M059J (cell line): ENCODE measurements around the gene COQ2. TPM values are rescaled to one million over a fixed set of nuclear protein-coding genes. Genes with fewer than 3 reads are reported as not detected.
"Not testable (repeated sequence)": the region's sequence is repeated elsewhere in the genome, so short reads cannot be mapped to it uniquely, and the experiment has no call there.

Experiments used
- DNase-seq: peaks from one replicate; pipeline ENCODE4 v3.0.0-alpha.2; 2012; ENCODE audit warnings: low read depth
- total RNA-seq: library from RNA; depleted of rRNA; stranded (reverse); fragments of >200 nt; shearing (Covaris generic); gene quantifications from 2 replicates; pipeline ENCODE4 v1.2.3, GENCODE V29; 2014; rRNA removed

COQ2 gene, protein sequence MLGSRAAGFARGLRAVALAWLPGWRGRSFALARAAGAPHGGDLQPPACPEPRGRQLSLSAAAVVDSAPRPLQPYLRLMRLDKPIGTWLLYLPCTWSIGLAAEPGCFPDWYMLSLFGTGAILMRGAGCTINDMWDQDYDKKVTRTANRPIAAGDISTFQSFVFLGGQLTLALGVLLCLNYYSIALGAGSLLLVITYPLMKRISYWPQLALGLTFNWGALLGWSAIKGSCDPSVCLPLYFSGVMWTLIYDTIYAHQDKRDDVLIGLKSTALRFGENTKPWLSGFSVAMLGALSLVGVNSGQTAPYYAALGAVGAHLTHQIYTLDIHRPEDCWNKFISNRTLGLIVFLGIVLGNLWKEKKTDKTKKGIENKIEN
- 18.7 and 20.3 TPM in 2 replicates for total RNA-seq

DNA sequence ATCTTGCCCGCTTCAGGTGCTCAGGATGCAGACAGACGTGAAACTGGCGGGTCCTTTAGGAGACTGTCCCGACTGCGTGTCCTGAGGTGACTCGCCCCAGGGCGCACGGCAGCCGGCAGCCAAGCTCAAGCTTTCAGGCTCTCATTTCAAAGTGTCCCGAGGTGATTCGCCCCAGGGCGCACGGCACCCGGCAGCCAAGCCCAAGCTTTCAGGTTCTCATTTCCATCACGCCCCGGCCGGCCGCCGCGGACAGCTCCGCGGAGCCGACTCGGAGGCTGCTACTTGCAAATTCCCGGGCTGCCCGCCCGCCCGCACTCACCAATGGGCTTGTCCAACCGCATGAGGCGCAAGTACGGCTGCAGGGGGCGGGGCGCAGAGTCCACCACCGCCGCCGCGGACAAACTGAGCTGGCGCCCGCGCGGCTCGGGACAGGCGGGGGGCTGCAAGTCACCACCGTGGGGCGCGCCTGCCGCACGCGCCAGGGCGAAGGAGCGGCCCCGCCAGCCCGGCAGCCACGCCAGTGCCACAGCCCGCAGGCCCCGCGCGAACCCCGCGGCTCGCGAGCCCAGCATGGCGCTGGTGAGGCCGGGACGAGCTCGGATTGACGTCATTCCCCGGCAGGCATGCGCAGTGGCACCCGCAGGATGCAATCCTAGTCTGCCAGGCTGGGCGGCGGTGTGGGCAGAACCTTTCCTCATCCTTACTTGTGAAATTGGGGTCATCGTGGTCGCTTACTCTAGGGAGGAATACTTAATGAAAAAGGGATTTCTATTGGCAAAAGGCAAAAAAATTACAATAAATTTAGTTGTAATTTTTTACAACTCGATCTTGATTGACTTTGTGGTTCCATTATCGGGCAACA lies at the start of gene COQ2:
Gene COQ2 (minus strand): TSS at position 606 of the 862 bp plus-strand sequence. CDS start 34 bp downstream, at position 572.
- DNase-seq: peak; percentile 87

DNA sequence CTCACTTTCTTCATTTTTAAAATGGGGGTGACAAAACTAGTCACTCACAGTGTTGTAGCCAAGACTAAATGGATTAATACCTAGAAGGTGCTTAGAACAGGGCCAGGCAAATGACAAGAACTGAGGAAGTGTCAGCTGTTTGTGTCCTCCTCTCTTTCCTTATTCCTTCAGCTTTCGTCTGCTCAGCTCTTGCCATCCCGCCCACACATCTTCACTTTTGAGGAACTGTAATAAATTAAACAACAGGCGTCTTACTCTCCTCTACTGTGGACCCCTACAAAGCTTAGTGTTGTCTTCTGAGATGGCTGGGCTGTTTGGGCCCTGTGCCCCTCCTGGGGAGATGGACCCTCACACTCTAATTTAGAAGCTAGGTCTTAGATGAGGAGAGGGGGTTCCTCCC lies 47.4 kb upstream of the COQ2 start:
- no peak for DNase-seq

DNA sequence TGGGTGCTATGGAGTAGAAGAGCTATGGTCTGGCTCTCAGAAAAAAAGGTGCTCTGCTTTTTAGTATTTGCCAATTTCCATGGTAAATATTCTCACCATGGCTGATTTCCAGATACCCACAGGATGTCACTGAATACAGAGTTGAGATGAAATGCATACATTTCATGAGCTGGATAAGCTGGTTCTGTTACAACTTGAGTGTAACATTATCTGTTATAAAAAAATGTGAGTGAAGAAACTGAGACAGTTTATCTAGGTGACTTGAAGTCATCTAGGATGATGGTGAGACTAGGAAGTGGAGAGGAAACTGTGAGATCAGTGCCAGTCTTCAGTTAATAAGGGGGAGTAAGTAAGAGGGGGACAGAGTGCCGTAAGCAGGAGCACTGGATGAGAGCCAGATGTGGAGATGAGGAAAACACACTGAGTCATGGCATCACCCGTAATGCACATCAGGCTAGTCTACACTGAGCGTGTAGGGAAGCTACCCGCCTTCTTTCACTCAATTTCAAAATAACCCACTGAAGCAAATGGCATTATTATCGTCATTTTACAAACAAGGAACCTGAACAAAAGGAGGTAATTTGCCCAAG lies 45.0 kb upstream of the COQ2 start:
- DNase-seq: no peak

DNA sequence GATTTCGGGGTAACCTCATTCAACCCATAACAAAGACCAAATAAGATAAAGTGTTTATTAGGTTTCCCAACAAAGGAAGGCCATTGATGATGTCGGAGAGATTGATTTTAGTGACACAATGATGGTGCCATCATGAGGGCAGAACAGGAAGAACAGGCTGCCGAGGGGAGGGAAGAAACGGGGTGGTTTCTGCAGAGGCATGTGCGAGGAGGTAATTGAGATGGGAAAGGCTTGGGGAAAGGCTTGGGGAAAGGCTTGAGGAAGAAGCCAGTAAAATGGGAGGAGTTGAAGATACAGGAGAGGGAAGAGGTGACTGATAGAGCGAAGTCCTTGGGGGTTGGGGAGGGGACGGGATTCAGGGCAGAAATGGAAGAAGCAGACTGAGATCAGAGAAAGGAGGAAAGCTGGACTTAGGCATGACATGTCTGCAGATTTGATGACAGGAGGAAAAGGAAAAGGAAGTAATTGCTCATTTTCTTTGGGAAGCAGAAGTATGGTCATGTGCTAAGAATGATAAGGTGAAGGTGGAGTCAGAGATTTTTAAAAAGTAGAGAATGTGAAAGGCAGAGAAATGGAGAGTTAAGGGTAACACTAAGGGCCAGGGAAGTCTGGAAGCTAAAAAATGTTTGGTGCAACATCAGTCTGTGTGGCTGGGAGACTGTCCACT lies 44.1 kb upstream of the COQ2 start:
- no peak for DNase-seq

DNA sequence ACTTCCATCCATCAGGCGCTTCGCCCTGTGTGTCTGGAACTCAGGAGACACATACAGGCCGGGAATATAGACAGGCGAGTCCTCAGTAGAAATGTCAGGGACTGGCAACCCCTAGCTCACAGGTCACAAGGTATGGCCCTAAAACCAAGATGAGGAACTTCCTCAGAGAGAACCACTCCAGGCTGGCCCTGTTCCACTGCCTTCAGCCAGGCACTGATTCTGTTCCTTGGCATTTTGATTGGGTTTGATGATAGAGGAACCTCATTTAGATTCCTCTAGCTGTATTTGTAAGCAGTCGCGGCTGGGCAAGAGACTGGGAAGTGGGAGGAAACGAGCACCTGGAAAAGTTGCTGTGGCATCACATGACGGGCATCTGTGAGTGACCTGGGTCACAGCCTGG lies 41.9 kb upstream of the COQ2 start:
- no peak for DNase-seq

DNA sequence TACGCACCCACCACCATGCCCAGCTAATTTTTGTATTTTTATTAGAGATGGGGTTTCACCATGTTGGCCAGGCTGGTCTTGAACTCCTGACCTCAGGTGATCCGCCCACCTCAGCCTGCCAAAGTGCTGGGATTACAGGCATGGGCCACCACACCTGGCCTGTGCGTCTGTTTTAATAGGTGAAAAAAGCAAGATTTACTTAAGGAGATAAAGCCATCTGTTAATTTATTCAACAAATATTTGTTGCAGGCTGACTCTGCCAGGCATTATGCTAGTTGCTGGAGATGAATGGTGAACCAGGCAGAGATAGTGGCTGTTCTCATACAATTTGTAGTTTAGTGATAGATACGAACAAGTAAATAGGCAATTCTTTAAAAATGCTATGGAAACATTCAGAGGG lies 40.7 kb upstream of the COQ2 start:
- DNase-seq: not testable (repeated sequence)

DNA sequence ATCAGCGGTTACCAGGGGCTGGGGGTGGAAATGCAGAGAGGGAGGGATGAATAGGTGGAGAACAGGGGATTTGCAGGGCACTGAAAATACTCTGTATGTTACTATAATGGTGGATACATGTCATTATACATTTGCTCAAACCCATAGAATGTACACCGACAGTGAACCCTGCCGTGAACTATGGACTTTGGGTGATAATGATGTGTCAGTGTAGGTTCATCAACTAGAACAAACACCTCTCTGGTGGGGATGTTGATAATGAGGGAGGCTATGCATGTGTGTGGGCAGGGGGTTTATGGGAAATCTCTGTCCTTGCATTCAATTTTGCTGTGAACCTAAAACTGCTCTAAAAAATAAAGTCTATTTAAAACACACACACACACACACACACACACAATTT lies 38.5 kb upstream of the COQ2 start:
- DNase-seq: no peak

DNA sequence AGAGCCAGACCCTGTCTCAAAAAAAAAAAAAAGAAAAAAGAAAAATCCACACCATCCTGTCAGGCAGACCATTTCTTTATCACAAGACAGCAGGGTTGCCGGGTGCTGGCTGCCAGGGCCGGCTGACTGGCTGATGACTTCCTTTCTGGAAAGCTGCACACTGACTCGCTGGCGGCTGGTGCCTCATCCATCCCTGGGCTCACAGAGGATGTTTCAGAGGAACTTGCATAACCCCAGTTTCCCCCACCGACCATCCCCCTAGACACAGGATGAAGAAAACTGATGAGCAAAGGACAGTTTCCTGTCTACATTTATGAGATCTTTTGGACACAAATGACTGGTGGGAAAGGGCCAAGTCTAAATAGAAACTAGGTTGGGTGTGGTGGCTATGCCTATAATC lies 36.0 kb upstream of the COQ2 start:
- DNase-seq: peak; percentile 43

DNA sequence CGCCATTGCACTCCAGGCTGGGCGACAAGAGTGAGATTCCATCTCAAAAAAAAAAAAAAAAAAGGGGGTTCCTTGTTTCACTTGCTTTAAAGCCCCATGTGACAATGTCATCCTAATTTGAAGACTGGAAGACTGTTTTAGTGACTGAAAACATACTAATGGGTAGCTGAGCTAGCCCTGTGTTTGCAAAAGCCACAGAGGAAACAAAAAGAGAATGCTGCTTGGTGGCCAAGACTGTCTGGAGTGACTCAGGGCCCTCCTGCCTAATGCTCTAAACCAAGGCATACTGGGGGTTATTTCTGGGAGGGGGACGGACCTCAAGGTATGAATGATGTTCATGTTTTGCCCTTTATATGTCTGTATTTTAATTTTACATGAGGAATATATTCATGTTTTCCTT lies 34.1 kb upstream of the COQ2 start:
- DNase-seq: no peak

DNA sequence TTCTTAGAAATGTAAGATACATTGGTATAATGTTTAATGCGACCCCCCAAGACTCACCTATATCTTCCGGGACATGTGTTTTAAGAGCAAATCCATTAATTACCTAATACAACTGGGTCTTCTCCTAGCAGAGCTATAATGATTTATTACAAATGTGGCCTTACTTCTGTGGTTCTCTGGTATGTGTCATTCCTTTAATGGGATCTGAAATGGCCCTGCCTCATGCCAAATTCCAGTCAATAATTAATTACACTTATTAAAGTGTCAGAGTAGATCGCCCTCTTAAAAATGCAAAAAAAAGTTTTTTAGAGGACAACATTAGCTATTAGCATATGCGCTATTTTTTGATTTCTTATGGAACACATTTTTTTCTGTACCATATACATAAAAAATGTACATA lies 33.1 kb upstream of the COQ2 start:
- DNase-seq: no peak

DNA sequence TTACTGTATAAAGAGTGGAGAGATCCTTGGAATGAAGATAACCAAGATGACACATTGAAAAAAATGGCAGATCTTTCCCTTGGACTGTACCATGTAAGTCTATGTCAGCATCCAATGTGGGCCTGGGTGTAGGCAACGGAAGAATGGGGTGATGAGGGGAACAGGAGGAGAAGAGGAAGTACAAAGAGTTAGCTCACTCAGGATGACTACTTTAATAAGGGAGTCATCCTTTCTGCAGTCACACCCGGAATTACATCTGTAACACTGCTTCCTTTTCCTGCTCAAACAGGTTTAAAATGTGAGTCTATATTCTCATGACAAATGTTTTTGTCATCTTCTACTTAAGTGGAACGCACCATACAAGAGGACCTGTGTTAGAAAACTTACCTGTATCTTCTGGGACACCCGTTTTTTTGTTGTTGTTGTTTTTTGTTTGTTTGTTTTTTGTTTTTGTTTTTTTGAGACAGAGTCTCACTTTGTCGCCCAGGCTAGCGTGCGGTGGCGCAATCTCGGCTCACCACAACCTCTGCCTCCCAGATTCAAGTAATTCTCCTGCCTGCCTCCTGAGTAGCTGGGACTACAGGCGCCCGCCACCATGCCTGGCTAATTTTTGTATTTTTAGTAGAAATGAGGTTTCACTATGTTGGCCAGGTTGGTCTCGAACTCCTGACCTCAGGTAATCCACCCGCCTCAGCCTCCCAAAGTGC lies 32.0 kb upstream of the COQ2 start:
- no peak for DNase-seq

DNA sequence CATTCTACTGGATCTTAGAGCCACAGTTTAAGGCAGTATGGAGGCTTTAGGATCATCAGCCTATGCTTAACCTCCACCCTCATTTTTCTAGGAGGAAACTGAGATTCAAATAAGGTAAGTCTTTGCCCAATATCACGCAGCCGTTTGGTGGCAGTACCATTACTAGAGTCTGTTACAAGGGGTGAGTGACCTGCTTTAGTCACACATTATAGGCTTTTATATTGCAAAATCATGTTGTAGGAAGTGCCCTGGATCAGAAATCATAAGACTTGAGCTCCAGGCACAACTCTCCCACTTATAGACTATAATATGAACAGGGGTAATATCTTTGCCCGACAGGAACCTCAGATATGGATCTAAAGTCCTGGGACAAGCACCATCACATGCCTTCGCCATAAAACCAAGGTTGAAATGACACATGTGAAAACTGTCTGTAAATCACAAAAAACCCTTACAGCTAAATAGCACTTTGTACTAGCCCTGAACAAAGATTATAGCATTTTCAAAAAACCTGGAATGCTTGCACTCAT lies 30.8 kb upstream of the COQ2 start:
- no peak for DNase-seq

DNA sequence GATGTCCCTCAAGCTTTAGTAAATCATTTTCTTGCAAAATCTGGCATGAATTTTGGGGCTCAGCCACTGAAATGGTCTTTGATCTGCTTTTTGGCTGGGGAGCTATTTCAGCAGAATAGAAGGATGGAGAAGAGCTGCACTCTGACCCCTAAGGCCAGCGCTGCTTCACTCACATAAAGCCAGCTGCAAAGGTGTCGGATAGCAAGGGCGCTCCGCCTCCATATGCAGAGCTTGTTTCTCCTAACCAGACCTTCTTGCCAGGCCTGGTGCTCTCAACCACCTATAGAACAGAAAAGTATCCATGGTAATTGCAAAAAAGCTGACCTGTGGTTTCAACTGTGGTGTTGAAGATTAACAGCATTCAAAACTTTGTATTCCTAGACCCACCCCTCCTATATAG lies 24.1 kb upstream of the COQ2 start:
- no peak for DNase-seq

DNA sequence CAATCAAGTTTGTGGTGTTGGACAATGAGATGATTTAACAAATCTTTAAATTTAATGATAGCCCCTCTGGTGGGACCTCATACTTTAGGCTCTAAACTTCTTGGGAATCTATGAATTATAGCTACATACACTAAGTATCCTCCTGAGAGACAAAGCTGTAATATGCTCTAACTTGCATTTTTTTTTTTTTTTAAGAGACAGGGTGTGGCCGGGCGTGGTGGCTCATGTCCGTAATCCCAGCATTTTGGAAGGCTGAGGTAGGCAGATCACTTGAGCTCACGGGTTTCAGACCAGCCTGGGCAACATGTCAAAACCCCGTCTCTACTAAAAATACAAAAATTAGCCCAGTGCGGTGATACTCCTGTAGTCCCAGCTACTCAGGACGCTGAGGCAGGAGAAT lies 23.3 kb upstream of the COQ2 start:
- DNase-seq: no peak

DNA sequence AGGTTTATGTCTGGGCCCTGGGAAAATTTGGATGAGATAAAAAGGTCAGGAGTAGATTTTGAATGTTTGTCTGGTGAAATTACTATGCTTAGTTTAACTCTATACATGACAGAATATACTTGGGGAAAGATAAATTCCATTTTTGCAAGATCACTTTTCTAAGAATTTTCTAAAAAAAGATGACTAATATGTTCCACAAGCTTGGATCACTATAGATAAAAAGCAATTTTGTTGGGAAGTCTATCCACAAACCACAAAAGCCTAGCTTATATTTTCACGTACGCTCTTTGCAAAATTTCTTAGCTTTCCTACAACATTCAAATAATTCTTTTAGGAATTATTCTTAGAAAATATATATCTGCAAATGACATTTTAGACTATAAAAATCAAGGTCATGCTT lies 20.6 kb upstream of the COQ2 start:
- no peak for DNase-seq

DNA sequence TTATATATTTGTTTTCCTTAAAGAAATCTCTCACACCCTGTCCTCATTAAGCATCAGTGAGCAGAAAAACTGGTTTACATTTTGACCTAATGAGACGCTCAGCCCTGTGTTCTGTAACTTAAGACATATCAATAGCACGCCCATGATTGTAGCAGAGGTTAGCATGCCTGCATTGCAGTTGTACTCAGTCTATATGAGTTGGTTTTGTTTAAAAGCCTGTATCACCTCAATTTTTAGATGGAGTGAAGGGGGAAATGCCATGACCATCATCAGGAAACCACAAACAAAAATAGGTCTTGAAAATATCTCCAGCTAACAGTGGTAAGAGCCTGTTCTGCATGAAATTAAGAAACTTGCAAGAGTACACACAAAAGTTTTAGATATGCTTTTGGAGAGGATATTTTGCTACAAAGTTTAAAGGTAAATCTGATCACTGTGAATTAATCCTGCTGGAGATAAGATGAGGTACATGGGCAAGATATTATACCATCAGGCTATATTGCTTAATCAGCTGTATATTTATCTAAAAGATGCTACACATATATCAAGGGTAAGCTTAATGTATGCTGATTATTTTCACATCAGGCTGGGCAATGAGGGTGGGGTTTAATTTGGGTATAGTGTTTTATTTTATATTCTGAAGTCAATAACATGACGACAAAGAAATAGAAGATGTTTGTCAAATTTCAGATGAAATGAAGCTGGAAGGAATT lies 13.1 kb upstream of the COQ2 start:
- DNase-seq: no peak

DNA sequence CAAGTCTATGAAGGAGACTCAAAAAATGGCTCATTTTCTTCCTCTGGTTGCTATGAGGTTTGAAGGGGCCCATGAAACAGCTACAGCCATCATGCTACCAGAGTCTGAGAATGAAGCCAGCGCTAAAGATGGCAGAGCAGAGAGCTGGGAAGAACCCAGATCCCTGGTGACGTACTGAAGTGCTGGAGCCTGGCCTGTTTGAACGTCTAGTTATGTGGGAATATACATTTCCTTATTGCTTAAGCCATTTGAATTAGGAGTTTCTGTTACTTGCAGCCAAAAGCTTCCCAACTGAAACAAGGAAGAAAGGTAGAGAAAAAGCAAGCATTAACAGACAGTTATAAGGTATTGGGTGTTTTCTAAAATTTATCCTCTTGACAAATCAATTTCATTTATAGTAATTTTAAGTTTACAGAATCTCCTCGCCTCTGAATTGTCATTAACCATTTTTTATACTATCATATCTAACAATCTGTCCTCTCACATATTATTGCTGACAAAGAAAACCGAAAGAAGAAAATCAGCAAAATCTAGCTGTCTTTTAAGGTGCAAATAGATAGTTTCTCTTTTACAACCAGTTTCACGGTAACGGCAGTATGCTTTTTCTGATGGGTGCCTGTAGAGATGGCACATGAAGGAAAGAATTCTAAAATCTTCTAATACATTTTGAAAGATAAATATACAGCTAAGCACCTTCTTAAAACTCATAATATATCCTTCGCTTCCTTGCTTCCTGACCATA lies 8.9 kb upstream of the COQ2 start:
- DNase-seq: no peak

DNA sequence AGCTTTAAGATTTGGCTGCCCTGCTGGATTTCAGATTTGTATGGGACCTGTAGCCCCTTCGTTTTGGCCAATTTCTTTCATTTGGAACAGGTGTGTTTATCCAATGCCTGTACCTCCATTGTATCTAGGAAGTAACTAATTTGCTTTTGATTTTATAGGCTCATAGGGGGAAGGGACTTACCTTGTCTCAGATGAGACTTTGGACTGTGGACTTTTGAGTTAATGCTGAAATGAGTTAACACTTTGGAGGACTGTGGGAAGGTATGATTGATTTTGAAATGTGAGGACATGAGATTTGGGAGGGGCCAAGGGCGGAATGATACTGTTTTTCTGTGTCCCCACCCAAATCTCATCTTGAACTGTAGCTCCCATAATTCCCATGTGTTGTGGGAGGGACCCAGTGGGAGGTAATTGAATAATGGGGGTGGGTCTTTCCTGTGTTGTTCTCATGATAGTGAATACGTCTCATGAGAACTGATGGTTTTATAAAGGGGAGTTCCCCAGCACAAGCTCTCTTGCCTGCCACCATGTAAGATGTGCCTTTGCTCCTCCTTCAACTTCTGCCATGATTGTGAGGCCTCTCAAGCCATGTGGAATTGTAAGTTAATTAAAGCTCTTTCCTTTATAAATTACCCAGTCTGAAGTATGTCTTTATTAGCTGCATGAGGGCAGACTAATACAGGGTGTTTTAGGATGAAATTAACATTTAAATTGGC lies 5.6 kb upstream of the COQ2 start:
- not testable (repeated sequence) for DNase-seq

DNA sequence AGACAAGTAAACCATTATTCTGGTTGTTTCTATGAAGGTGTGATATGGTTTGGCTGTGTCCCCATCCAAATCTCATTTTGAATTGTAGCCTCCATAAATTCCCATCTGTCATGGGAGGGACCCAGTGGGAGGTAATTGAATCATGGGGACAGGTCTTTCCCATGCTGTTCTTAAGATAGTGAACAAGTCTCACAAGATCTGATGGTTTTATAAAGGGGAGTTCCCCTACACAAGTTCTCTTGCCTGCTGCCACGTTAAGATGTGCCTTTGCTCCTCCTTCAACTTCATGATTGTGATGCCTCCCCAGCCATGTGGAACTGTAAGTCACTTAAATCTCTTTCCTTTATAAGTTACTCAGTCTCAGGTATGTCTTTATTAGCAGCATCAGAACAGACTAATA lies 3.8 kb upstream of the COQ2 start:
- not testable (repeated sequence) for DNase-seq
